ENCODE data around the gene ARMC3.

- TF ChIP-seq CTCF (conservative IDR thresholded peaks at IDR 0.05 in 1 of 2, IDR thresholded peaks at IDR 0.05 in 1 of 2; ENCODE audit: extremely low read depth in 1 of 2, insufficient read depth in 1 of 2, low read depth in 1 of 2, low read length in 2 of 2), result no peak
- no peak for TF ChIP-seq EZH2 (IDR thresholded peaks at IDR 0.05; ENCODE audit: borderline replicate concordance, low read length)
Measured at GRCh38 chr10:22978918-22979317, 51.1 kb downstream of the ARMC3 start.

Data from mammary epithelial cell (primary cell).